Daoy (cell line): ENCODE results near the gene LHX3. TPM values are rescaled to one million over a fixed set of nuclear protein-coding genes. Genes with fewer than 3 reads are reported as not detected.

ENCODE experiments used
- DNase-seq: peaks from one replicate; pipeline ENCODE4 v3.0.0-alpha.2; 2015; ENCODE audit warnings: low read depth
- total RNA-seq: library from RNA; depleted of rRNA; stranded (reverse); fragments of >200 nt; shearing (Covaris generic); gene quantifications from 2 replicates; pipeline ENCODE4 v1.2.3, GENCODE V29; 2014

The LHX3 gene
- total RNA-seq, 1 experiment from 2014 or later = not detected

GRCh38 chr9:136209232-136209631, 4.3 kb upstream of the LHX3 start:
- DNase-seq = no peak

DNA sequence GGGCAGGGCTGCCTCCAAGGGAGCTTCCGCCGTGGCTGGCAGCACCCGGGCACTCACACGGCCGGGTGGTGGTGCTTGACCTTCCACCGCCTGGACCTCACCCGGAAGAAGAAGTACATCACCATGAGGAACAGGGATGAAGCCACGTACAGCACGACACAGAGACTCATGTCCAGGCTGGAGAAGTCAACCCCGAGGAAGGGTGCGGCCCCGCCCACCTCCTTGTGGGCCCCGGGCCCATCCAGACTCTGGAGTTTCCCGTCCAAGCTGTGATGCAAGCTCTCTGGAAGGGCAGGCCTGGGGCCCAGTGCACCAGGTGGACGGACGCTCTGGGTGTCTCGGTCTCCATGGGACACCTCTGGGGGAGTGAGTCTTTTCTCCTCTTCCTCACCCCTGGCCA, 3.7 kb upstream of the LHX3 start:
- DNase-seq = no peak

DNA sequence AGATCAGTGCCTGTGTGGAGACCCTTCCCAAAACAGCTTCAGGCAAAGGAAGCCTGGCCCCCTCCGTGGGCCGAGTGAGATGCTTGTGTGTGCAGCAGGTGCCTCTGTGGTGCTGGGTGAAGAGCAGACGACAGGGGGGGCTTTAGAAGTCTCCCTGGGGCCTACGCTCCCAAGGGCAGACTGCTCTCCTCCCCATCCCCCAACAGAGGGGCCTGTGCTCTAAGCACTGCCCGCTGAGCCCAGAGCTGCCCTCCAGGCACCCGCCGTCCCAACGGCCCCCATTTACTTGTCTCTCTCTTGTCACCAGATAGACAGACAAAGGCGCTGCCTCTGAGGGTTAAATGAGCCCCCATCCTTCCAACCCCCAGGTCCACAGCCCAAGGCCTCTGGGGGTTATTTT, 2.7 kb upstream of the LHX3 start:
- DNase-seq = no peak

GRCh38 chr9:136206602-136207275, 1.8 kb upstream of the LHX3 start:
- no peak for DNase-seq

DNA sequence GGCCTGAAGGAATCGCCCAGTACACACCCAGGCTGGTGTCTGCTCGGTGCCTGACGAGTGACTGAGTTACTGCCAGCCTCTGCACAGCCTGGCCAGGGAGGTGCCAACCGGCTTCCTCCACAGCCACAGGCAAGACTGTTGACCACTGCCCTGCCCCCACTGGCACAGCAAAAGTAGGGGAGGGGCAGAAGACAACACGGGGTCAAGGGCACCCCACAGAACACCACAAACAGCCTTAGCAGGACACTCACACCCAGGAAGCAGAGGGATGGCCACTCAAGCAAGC, 722 bp upstream of the LHX3 start:
- no peak for DNase-seq

DNA sequence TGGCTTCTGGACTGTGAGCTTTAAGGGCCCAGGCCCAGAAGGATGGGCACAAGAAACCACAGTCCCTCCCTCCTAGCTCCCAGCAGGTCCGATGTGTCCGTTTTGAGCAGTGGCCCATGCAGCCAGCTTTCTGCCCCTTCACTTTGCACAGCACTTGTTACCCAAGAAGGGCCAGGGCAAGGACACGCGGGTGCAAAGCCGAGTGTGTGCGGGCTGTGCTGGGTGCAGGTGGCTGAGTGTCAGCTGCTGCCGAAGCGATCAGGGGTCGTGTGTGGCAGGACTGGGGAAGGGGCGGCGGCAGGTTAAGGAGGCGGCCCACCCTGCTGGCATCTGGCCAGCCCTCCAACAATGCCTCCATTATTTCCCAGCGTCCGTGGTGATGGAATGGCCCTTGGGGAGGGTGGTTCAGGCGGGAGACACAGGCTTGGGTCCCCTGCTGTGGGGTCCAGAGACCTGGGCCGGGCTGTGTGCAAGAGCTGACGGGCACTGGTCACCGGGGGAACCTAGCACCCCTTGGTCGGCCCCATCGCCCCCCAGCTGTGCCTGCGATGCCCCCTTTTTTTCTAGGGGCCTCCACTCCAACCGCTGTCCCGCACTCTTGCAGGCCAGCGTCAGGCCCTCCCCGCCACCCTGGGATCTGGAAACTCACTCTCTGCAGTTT, 653 bp downstream of the LHX3 start:
- DNase-seq = no peak

DNA sequence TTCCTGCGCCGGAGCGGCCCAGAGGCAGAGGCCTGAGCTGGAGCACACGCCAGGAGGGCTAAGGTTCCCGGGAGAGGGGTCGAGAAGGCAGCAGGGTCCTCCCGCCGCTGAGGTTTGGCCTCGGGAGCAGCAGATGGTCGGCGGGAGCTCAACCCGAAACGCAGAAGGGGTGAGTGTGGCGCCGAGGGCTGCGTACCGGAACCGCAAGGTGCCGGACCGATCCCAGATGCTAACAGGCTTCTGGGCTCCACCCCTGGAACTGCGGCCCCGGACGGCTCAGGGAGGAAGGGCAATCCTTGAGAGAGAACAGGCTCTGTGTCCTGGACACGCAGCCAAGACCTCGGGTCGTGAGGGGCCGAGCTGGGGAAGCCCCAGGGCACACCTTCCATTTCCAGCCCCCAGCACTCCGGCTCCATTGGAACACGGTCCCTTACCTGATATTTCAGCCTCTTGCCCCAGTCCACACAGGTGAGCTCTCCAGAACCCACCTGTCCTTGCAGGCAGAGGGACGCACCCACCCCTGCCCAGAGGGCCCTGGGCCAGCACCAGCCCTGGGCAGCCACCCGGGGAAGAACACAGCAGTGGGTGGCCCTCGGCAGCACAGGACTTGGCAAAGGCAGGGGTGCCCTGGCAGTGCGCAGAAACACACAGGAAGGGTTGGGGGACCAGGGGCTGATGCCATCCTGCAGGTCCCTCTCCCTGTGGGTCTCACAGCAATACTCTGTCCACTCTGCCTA, 1.4 kb downstream of the LHX3 start:
- no peak for DNase-seq

GRCh38 chr9:136202454-136203407, 2.2 kb downstream of the LHX3 start:
- no peak for DNase-seq

GRCh38 chr9:136201609-136202453, 3.1 kb downstream of the LHX3 start:
- DNase-seq = peak; percentile 41

GRCh38 chr9:136201174-136201573, 3.8 kb downstream of the LHX3 start:
- DNase-seq = no peak

DNA sequence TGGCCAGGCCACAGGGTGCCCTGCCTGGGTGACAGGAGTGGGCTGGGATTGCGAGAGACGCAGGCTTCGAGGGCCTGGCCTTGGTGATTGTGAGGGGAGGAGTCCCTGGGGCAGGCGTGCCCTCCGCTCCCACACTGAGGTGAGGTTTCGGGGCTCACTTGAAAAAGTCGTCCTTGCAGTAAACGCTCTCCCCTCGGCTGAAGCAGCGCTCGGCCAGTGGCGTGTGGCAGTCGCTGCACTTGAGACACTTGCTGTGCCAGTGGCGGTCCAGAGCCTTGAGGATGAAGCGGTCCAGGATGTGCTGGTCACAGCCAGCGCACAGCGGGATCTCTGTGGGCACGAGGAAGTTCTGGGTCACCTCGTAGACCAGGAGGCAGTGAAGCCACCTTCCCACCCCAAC, 4.5 kb downstream of the LHX3 start:
- no peak for DNase-seq

GRCh38 chr9:136199391-136200288, 5.3 kb downstream of the LHX3 start:
- no peak for DNase-seq

GRCh38 chr9:136198605-136199083, 6.3 kb downstream of the LHX3 start:
- peak; percentile 43 for DNase-seq

GRCh38 chr9:136197930-136198604, 6.9 kb downstream of the LHX3 start:
- no peak for DNase-seq

GRCh38 chr9:136197084-136197875, 7.6 kb downstream of the LHX3 start:
- DNase-seq = no peak

DNA sequence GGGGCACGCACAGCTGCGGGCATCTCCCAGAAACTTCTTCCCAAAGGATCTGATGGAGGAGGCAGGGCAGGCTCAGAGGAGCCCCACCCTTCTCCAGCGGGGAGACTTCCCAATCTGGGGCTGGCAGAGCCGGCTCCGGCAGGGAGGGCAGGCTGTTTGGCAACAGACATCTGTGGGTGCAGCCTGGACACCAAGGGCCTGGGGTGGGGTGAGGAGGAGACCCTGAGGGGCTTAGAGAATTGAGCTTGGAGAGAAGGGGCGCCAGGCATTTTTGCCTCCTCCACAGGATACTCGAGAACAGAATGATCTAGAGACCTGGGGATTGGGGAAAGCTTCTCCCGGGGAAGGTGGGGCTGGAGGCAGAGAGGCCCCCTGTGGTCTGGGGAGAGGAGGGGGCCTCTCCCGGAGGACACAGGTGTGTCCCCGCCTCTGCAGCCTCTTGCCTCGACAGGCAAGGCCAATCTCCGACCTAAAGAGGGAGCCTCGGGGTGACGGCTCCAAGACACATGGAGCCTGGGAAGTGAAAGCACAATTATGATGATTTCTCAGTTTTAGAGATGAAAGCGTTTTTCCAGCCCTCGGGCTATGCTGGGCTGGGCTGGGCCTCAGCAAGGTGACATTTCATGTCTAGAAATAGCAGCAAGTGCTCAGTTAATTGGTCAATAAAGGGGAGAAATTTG, 8.4 kb downstream of the LHX3 start:
- no peak for DNase-seq

DNA sequence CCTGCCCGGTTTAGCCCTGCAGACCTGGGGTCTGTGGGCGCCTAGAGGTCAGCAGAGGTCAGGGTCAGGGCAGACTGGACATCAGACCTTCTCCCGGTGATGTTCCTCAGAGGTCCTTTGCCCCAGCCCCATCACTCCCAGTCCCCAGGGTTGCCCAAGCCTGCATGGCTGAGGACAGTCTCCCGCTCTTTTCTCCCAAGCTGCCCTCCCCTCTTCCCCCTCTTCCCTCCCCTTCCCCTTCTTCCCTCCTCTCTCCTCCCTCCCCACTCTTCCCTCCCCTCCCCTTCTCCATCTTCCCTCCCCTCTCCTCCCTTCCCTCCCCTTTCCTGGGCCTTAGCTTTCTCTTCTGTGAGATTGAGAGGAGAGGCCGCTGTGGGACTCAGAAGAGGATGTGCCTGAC, 10.4 kb downstream of the LHX3 start:
- no peak for DNase-seq

GRCh38 chr9:136193891-136194279, 11.0 kb downstream of the LHX3 start:
- no peak for DNase-seq
